GM12892 (cell line): ENCODE measurements around the gene HOXB6.

Experiments used
- POLR2A ChIP-seq: IDR thresholded peaks from 2 replicates; pipeline ENCODE4 v1.6.1; 2011; ENCODE audit warnings: low read depth, low read length, control low read depth
- POLR2AphosphoS5 ChIP-seq: IDR thresholded peaks from 2 replicates; pipeline ENCODE4 v1.6.1; 2011; ENCODE audit warnings: low read depth, low read length, control low read depth

- TF ChIP-seq POLR2A, result no peak
- TF ChIP-seq POLR2AphosphoS5, result no peak
Observed at GRCh38 chr17:48571826-48572417, 32.9 kb downstream of the HOXB6 start.
